HepG2 (cell line): Measurements from ENCODE around the gene RIT2. TPM values are rescaled to one million over a fixed set of nuclear protein-coding genes. Genes with fewer than 3 reads are reported as not detected.

Experiments used
- ATAC-seq: fragments of 200-7000 bp; cut with Tn5 transposase; 3 replicates; pipeline ENCODE4 v1.9.1; 2020; ENCODE audit warnings: mild to moderate bottlenecking, moderate library complexity
- BruUV-seq: library from RNA; stranded (reverse); fragments of 400-500 nt; replicated peaks from 2 replicates; lab custom pipeline; 2021; lab: Mats Ljungman, UMichigan
- CTCF ChIA-PET: fragments of 300-600 bp; formaldehyde crosslinking; extraction: SDS; loops from one replicate; lab custom pipeline; 2021; ENCODE audit warnings: low total read pairs, inconsistent platforms, low intra/inter-chr PET ratio; lab: Yijun Ruan, JAX
- POLR2A ChIA-PET: fragments of 350-600 bp; sonication (Branson Sonifier 250); formaldehyde crosslinking; loops from one replicate; lab custom pipeline; 2020; ENCODE audit warnings: antibody characterized with exemption, inconsistent platforms; lab: Yijun Ruan, JAX
- DNase-seq: peaks from one replicate; pipeline ENCODE4 v3.0.0-alpha.2; 2015; ENCODE audit warnings: low spot score
- FAIRE-seq: peaks from 3 replicates; lab custom pipeline; 2011; peaks lifted over from hg19 to GRCh38; lab: Jason Lieb, UNC
- H2AFZ ChIP-seq: one replicate; pipeline ENCODE4 v1.6.1; 2011; ENCODE audit warnings: low read length, inconsistent platforms
- H3K27ac ChIP-seq: fragments of 300-600 bp; 3 replicates; pipeline ENCODE4 v1.8.0; 2011; ENCODE audit warnings: mixed run types, mild to moderate bottlenecking, mixed read lengths, low read length, inconsistent platforms; ENCODE audit not compliant: insufficient read depth; ENCODE audit errors: extremely low read length
- H3K27me3 ChIP-seq, 2 experiments: fragments of 200-600 bp in 1 of 2; 2 replicates in 1 of 2; 3 replicates in 1 of 2; pipeline versions ENCODE4 v1.6.0 to v1.8.0; 2011; ENCODE audit warnings: low read length in 2 of 2, mild to moderate bottlenecking in 2 of 2, moderate library complexity in 2 of 2, inconsistent platforms in 1 of 2; ENCODE audit not compliant: insufficient read depth in 2 of 2, control insufficient read depth in 1 of 2
- H3K36me3 ChIP-seq, 2 experiments: fragments of 200-600 bp in 1 of 2; replicated peaks in 1 of 2; 2 replicates in 1 of 2; 3 replicates in 1 of 2; pipeline versions ENCODE4 v1.5.1 to v1.8.0; 2011; ENCODE audit warnings: low read length in 2 of 2, inconsistent platforms in 1 of 2; ENCODE audit not compliant: insufficient read depth in 2 of 2, control insufficient read depth in 1 of 2
- H3K4me1 ChIP-seq: 2 replicates; pipeline ENCODE4 v1.5.1; 2012; ENCODE audit warnings: low read length, inconsistent platforms; ENCODE audit not compliant: insufficient read depth
- H3K4me2 ChIP-seq: 2 replicates; pipeline ENCODE4 v1.6.0; 2011; ENCODE audit warnings: low read depth, low read length, inconsistent platforms
- H3K4me3 ChIP-seq, 3 experiments: fragments of 200-600 bp in 1 of 3; sonication (generic), shearing (Covaris generic) in 1 of 3; replicated peaks in 1 of 3; 2 replicates each; pipeline ENCODE4 v1.5.1; 2011 to 2016; ENCODE audit warnings: low read length in 3 of 3, inconsistent platforms in 2 of 3, low read depth in 2 of 3, mild to moderate bottlenecking in 2 of 3, control low read depth in 1 of 3, mixed read lengths in 1 of 3; ENCODE audit not compliant: insufficient read depth in 1 of 3
- H3K79me2 ChIP-seq: one replicate; pipeline ENCODE4 v1.6.1; 2011; ENCODE audit warnings: low read length, inconsistent platforms; ENCODE audit not compliant: insufficient read depth
- H3K9ac ChIP-seq: 2 replicates; pipeline ENCODE4 v1.6.0; 2011; ENCODE audit warnings: mild to moderate bottlenecking, low read depth, low read length, inconsistent platforms; ENCODE audit not compliant: insufficient read depth
- H3K9me3 ChIP-seq: 2 replicates; pipeline ENCODE4 v1.5.1; 2012; ENCODE audit warnings: mild to moderate bottlenecking, low read length
- H4K20me1 ChIP-seq: 2 replicates; pipeline ENCODE4 v1.6.0; 2011; ENCODE audit warnings: inconsistent platforms, mild to moderate bottlenecking, low read length, moderate library complexity; ENCODE audit not compliant: insufficient read depth
- ATF7 ChIP-seq, 2 experiments: fragments of 450-650 bp in 1 of 2; sonication (generic) in 1 of 2; formaldehyde crosslinking in 1 of 2; IDR thresholded peaks; 2 replicates each; pipeline versions ENCODE4 v1.4.0 to v1.6.1; 2016 to 2020; ENCODE audit warnings: antibody characterized with exemption in 1 of 2, mild to moderate bottlenecking in 1 of 2, missing genetic modification reagents in 1 of 2
- MEIS2 ChIP-seq: sonication (generic); formaldehyde crosslinking; IDR thresholded peaks from 2 replicates; pipeline ENCODE4 v1.9.0; 2021; ENCODE audit warnings: mild to moderate bottlenecking, missing genetic modification reagents
- RAD51 ChIP-seq: fragments of 450-650 bp; IDR thresholded peaks from 2 replicates; pipeline ENCODE4 v1.6.1; 2016; ENCODE audit warnings: borderline replicate concordance
- RFXANK ChIP-seq: IDR thresholded peaks from 2 replicates; pipeline ENCODE4 v1.6.1; 2016
- SSRP1 ChIP-seq: IDR thresholded peaks from 2 replicates; pipeline ENCODE4 v1.6.1; 2016; ENCODE audit warnings: control low read depth
- TAF15 ChIP-seq: fragments of 200-400 bp; formaldehyde crosslinking; IDR thresholded peaks from one replicate; pipeline ENCODE4 v1.6.1; 2018; ENCODE audit warnings: mild to moderate bottlenecking, low read depth, low read length; ENCODE audit not compliant: poor library complexity, severe bottlenecking
- ZFP36L1 ChIP-seq: sonication (generic); formaldehyde crosslinking; IDR thresholded peaks from 2 replicates; pipeline ENCODE4 v1.8.0; 2022; ENCODE audit warnings: mild to moderate bottlenecking, missing genetic modification reagents, moderate library complexity
- ZNF775 ChIP-seq: sonication (generic); formaldehyde crosslinking; IDR thresholded peaks from 2 replicates; pipeline ENCODE4 v1.4.0; 2020; ENCODE audit warnings: missing genetic modification reagents, mild to moderate bottlenecking, moderate library complexity, borderline replicate concordance
- ZNF850 ChIP-seq: sonication (generic); formaldehyde crosslinking; conservative IDR thresholded peaks from 2 replicates; pipeline ENCODE4 v1.9.0; 2021; ENCODE audit warnings: mild to moderate bottlenecking, missing genetic modification reagents
- ZNF891 ChIP-seq: sonication (generic); formaldehyde crosslinking; IDR thresholded peaks from 2 replicates; pipeline ENCODE4 v1.5.0; 2020; ENCODE audit warnings: mild to moderate bottlenecking, missing genetic modification reagents
- WGBS: methylation state at CpG from one replicate; pipeline ENCODE4 v1.1.6; 2017; ENCODE audit warnings: low lambda C conversion rate; 5-methylcytosine and 5-hydroxymethylcytosine counted together
- in situ Hi-C: cut with HindIII; loops from 2 replicates; pipeline ENCODE4 v1.10.0; 2017; ENCODE audit warnings: low pct_unique_long_range_greater_than_20kb; ENCODE audit not compliant: extremely low pct_ligation_motif_present
- intact Hi-C: fragments of 100-400 bp; cut with micrococcal nuclease; formaldehyde crosslinking; loops from one replicate; pipeline ENCODE4 v1.10.0; 2022; ENCODE audit not compliant: unreplicated experiment
- polyA plus RNA-seq, 8 experiments: library from polyadenylated mRNA; depleted of rRNA in 3 of 8; stranded (reverse) in 7 of 8; unstranded in 1 of 8; fragments of >200 nt; fragmentation: Illumina TruSeq in 4 of 8; extraction: Trizol in 4 of 8; gene quantifications; 2 replicates each; pipeline versions ENCODE4 v1.2.1 to v1.2.3, GENCODE V29; 2011 to 2016; ENCODE audit warnings: low read depth in 4 of 8, missing spikeins in 1 of 8, mixed read lengths in 1 of 8; ENCODE audit not compliant: insufficient read depth in 1 of 8
- total RNA-seq, 5 experiments: library from RNA; depleted of rRNA; stranded (reverse); fragments of >200 nt; fragmentation: Illumina TruSeq; extraction: Trizol; gene quantifications; 2 replicates each; pipeline ENCODE4 v1.2.3, GENCODE V29; 2016; ENCODE audit warnings: low read depth in 1 of 5
- TF ChIP-seq, protein P1 (sequence below): sonication (generic); formaldehyde crosslinking; IDR thresholded peaks from 2 replicates; pipeline ENCODE4 v1.4.0; 2020; ENCODE audit warnings: missing genetic modification reagents, low read depth, mild to moderate bottlenecking, borderline replicate concordance
- TF ChIP-seq, protein P2 (sequence below): sonication (generic); formaldehyde crosslinking; IDR thresholded peaks from 2 replicates; pipeline ENCODE4 v1.4.0; 2020; ENCODE audit warnings: mild to moderate bottlenecking, missing genetic modification reagents
- TF ChIP-seq, protein P3 (sequence below): sonication (generic); formaldehyde crosslinking; IDR thresholded peaks from 2 replicates; pipeline ENCODE4 v1.4.0; 2020; ENCODE audit warnings: mild to moderate bottlenecking, missing genetic modification reagents
- TF ChIP-seq, protein P4 (sequence below): sonication (generic); formaldehyde crosslinking; IDR thresholded peaks from 2 replicates; pipeline ENCODE4 v1.9.0; 2021; ENCODE audit warnings: missing genetic modification reagents, mild to moderate bottlenecking, borderline replicate concordance
- TF ChIP-seq, protein P5 (sequence below): IDR thresholded peaks from 2 replicates; pipeline ENCODE4 v1.6.1; 2016; ENCODE audit warnings: low read depth, borderline replicate concordance
- TF ChIP-seq, protein P6 (sequence below): sonication (generic); formaldehyde crosslinking; IDR thresholded peaks from 2 replicates; pipeline ENCODE4 v1.4.0; 2020; ENCODE audit warnings: mild to moderate bottlenecking, missing genetic modification reagents, borderline replicate concordance

Gene RIT2
- total and polyA plus RNA-seq, 2 of the 13 experiments (the other 11 are each of a cell fraction or from before 2014, with no cell fraction given) = not detected

DNA sequence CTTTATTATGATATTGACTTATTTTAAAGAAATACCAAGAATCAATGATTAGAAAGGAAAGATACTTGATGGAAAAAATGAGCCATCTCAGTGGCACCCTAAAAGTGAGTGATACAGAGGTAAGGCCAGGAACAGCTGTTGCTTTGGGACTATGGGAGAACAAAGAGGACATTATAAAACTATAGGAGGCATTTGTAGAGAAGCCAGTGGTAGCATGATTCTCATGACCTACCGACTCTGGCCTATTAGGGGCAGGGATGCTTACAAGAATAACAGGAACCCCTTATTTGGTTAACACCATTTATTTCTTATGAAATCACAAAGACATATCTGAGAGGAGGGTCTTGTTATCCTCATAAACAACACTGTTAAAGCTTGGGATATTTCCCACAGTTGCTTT lies 162.2 kb downstream of the RIT2 start:
- H4K20me1 ChIP-seq = no peaks in the 10 kb centered on the region
- in situ Hi-C loops (no loop called here), intact Hi-C loops (no loop called here)
- no peak overlapping the region for H3K9ac ChIP-seq
- DNase-seq (no peak), FAIRE-seq (no peak), ATAC-seq (no peak)
- 0% methylated on average over 1 of the region's 1 CpG for WGBS
- CTCF ChIA-PET = no interaction called here
- H3K9me3 ChIP-seq = no peaks in the 10 kb centered on the region
- no peaks in the 10 kb centered on the region for H3K4me1 ChIP-seq
- H3K36me3 ChIP-seq = no peaks in the 10 kb centered on the region
- no peaks in the 10 kb centered on the region for H3K27me3 ChIP-seq
- POLR2A ChIA-PET = no interaction called here
- no peak overlapping the region for H2AFZ ChIP-seq
- H3K27ac ChIP-seq = no peak overlapping the region
- H3K4me2 ChIP-seq = no peak overlapping the region
- no TSS peak for BruUV-seq
- H3K4me3 ChIP-seq = no peak overlapping the region
- H3K79me2 ChIP-seq = no peaks in the 10 kb centered on the region
- TF ChIP-seq, protein P1, sequence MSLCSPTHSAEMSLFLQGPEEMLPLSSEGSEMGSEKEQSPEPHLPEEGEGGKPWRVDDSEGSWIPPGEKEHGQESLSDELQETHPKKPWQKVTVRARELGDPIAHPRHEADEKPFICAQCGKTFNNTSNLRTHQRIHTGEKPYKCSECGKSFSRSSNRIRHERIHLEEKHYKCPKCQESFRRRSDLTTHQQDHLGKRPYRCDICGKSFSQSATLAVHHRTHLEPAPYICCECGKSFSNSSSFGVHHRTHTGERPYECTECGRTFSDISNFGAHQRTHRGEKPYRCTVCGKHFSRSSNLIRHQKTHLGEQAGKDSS (CRISPR knock-in tag) = no peak
- TF ChIP-seq MEIS2 (CRISPR knock-in tag) = no peak
- TF ChIP-seq, protein P2, sequence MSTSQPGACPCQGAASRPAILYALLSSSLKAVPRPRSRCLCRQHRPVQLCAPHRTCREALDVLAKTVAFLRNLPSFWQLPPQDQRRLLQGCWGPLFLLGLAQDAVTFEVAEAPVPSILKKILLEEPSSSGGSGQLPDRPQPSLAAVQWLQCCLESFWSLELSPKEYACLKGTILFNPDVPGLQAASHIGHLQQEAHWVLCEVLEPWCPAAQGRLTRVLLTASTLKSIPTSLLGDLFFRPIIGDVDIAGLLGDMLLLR (CRISPR knock-in tag) = no peak
- no peak for TF ChIP-seq TAF15
- TF ChIP-seq, protein P3, sequence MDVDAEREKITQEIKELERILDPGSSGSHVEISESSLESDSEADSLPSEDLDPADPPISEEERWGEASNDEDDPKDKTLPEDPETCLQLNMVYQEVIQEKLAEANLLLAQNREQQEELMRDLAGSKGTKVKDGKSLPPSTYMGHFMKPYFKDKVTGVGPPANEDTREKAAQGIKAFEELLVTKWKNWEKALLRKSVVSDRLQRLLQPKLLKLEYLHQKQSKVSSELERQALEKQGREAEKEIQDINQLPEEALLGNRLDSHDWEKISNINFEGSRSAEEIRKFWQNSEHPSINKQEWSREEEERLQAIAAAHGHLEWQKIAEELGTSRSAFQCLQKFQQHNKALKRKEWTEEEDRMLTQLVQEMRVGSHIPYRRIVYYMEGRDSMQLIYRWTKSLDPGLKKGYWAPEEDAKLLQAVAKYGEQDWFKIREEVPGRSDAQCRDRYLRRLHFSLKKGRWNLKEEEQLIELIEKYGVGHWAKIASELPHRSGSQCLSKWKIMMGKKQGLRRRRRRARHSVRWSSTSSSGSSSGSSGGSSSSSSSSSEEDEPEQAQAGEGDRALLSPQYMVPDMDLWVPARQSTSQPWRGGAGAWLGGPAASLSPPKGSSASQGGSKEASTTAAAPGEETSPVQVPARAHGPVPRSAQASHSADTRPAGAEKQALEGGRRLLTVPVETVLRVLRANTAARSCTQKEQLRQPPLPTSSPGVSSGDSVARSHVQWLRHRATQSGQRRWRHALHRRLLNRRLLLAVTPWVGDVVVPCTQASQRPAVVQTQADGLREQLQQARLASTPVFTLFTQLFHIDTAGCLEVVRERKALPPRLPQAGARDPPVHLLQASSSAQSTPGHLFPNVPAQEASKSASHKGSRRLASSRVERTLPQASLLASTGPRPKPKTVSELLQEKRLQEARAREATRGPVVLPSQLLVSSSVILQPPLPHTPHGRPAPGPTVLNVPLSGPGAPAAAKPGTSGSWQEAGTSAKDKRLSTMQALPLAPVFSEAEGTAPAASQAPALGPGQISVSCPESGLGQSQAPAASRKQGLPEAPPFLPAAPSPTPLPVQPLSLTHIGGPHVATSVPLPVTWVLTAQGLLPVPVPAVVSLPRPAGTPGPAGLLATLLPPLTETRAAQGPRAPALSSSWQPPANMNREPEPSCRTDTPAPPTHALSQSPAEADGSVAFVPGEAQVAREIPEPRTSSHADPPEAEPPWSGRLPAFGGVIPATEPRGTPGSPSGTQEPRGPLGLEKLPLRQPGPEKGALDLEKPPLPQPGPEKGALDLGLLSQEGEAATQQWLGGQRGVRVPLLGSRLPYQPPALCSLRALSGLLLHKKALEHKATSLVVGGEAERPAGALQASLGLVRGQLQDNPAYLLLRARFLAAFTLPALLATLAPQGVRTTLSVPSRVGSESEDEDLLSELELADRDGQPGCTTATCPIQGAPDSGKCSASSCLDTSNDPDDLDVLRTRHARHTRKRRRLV = no peak
- TF ChIP-seq, protein P4, sequence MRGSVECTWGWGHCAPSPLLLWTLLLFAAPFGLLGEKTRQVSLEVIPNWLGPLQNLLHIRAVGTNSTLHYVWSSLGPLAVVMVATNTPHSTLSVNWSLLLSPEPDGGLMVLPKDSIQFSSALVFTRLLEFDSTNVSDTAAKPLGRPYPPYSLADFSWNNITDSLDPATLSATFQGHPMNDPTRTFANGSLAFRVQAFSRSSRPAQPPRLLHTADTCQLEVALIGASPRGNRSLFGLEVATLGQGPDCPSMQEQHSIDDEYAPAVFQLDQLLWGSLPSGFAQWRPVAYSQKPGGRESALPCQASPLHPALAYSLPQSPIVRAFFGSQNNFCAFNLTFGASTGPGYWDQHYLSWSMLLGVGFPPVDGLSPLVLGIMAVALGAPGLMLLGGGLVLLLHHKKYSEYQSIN (CRISPR knock-in tag) = no peak
- TF ChIP-seq ZNF891 (CRISPR knock-in tag) = no peak
- TF ChIP-seq RAD51 = no peak
- TF ChIP-seq, protein P5, sequence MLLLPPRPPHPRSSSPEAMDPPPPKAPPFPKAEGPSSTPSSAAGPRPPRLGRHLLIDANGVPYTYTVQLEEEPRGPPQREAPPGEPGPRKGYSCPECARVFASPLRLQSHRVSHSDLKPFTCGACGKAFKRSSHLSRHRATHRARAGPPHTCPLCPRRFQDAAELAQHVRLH (CRISPR knock-in tag) = no peak
- TF ChIP-seq ZNF775 (CRISPR knock-in tag) = no peak
- TF ChIP-seq, protein P6, sequence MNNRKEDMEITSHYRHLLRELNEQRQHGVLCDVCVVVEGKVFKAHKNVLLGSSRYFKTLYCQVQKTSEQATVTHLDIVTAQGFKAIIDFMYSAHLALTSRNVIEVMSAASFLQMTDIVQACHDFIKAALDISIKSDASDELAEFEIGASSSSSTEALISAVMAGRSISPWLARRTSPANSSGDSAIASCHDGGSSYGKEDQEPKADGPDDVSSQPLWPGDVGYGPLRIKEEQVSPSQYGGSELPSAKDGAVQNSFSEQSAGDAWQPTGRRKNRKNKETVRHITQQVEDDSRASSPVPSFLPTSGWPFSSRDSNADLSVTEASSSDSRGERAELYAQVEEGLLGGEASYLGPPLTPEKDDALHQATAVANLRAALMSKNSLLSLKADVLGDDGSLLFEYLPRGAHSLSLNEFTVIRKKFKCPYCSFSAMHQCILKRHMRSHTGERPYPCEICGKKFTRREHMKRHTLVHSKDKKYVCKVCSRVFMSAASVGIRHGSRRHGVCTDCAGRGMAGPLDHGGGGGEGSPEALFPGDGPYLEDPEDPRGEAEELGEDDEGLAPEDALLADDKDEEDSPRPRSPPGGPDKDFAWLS (CRISPR knock-in tag) = no peak
- TF ChIP-seq RFXANK (CRISPR knock-in tag) = no peak
- no peak for TF ChIP-seq SSRP1
- TF ChIP-seq ATF7 (IDR thresholded peaks at IDR 0.05) = no peak
- TF ChIP-seq ATF7 (CRISPR knock-in tag; IDR thresholded peaks at IDR 0.05) = no peak
- no peak for TF ChIP-seq ZFP36L1 (CRISPR knock-in tag)
- no peak for TF ChIP-seq ZNF850 (CRISPR knock-in tag)
